IMR-90 (cell line): Measurements from ENCODE around the gene TLCD2. TPM values are rescaled to one million over a fixed set of nuclear protein-coding genes. Genes with fewer than 3 reads are reported as not detected.

Experiments used
- ATAC-seq: fragments of 200-7000 bp; cut with Tn5 transposase; 2 replicates; pipeline ENCODE4 v1.9.1; 2020; ENCODE audit warnings: low read depth, mild to moderate bottlenecking, moderate library complexity
- BruUV-seq: library from RNA; stranded (reverse); fragments of 400-500 nt; replicated peaks from 2 replicates; lab custom pipeline; 2021; lab: Mats Ljungman, UMichigan
- CTCF ChIA-PET: fragments of 300-600 bp; formaldehyde crosslinking; extraction: SDS; loops from one replicate; lab custom pipeline; 2021; ENCODE audit warnings: antibody characterized with exemption; lab: Yijun Ruan, JAX
- POLR2A ChIA-PET: fragments of 300-600 bp; sonication (Branson Sonifier 250); formaldehyde crosslinking; loops from one replicate; lab custom pipeline; 2022; ENCODE audit warnings: antibody characterized with exemption; ENCODE audit not compliant: unreplicated experiment; lab: Charles Lee
- DNase-seq: peaks from one replicate; pipeline ENCODE4 v3.0.0; 2013
- H2AFZ ChIP-seq: replicated peaks from 2 replicates; pipeline ENCODE3; 2013; ENCODE audit warnings: low read length, mild to moderate bottlenecking; ENCODE audit not compliant: poor library complexity
- H2AK5ac ChIP-seq: 2 replicates; pipeline ENCODE4 v1.6.1; 2013; ENCODE audit warnings: low read depth, low read length, inconsistent platforms
- H2AK9ac ChIP-seq: replicated peaks from 2 replicates; pipeline ENCODE3; 2013; ENCODE audit warnings: mild to moderate bottlenecking, low read depth, low read length, moderate library complexity; ENCODE audit not compliant: poor library complexity
- H2BK120ac ChIP-seq: 2 replicates; pipeline ENCODE4 v1.6.1; 2013; ENCODE audit warnings: low read depth, low read length, inconsistent platforms
- H2BK15ac ChIP-seq: 3 replicates; pipeline ENCODE4 v1.6.1; 2013; ENCODE audit warnings: low read depth, low read length, inconsistent platforms
- H2BK20ac ChIP-seq: 2 replicates; pipeline ENCODE4 v1.6.1; 2013; ENCODE audit warnings: low read depth, mild to moderate bottlenecking, inconsistent platforms, low read length, moderate library complexity
- H2BK5ac ChIP-seq: 2 replicates; pipeline ENCODE4 v1.6.1; 2013; ENCODE audit warnings: mild to moderate bottlenecking, low read depth, low read length, inconsistent platforms; ENCODE audit not compliant: poor library complexity, severe bottlenecking
- H3K14ac ChIP-seq: replicated peaks from 2 replicates; pipeline ENCODE4 v1.6.1; 2013; ENCODE audit warnings: low read depth, low read length, inconsistent platforms
- H3K18ac ChIP-seq: 2 replicates; pipeline ENCODE4 v1.6.1; 2013; ENCODE audit warnings: low read depth, low read length, control low read depth
- H3K23ac ChIP-seq: 2 replicates; pipeline ENCODE4 v1.6.1; 2013; ENCODE audit warnings: low read depth, low read length, inconsistent platforms
- H3K27ac ChIP-seq: 2 replicates; pipeline ENCODE4 v1.5.1; 2013; ENCODE audit warnings: mild to moderate bottlenecking, control low read depth, low read length; ENCODE audit not compliant: insufficient read depth
- H3K27me3 ChIP-seq: 2 replicates; pipeline ENCODE4 v1.6.1; 2013; ENCODE audit warnings: low read length; ENCODE audit not compliant: control insufficient read depth, insufficient read depth
- H3K36me3 ChIP-seq: 2 replicates; pipeline ENCODE4 v1.6.1; 2013; ENCODE audit warnings: low read length, mixed read lengths; ENCODE audit not compliant: control insufficient read depth, insufficient read depth
- H3K4ac ChIP-seq: 2 replicates; pipeline ENCODE4 v1.6.1; 2013; ENCODE audit warnings: low read depth, low read length, inconsistent platforms
- H3K4me1 ChIP-seq: 2 replicates; pipeline ENCODE4 v1.6.1; 2013; ENCODE audit warnings: low read length, mixed read lengths; ENCODE audit not compliant: control insufficient read depth, insufficient read depth
- H3K4me2 ChIP-seq: 2 replicates; pipeline ENCODE4 v1.6.1; 2013; ENCODE audit warnings: low read depth, mild to moderate bottlenecking, control low read depth, low read length, moderate library complexity
- H3K4me3 ChIP-seq: 2 replicates; pipeline ENCODE4 v1.5.1; 2013; ENCODE audit warnings: low read depth, mild to moderate bottlenecking, control low read depth, low read length, moderate library complexity; ENCODE audit not compliant: insufficient read depth
- H3K56ac ChIP-seq: 2 replicates; pipeline ENCODE4 v1.6.1; 2013; ENCODE audit warnings: low read length, inconsistent platforms; ENCODE audit not compliant: insufficient read depth; ENCODE audit errors: extremely low read depth
- H3K79me1 ChIP-seq, 2 experiments: 2 replicates each; pipeline ENCODE4 v1.6.1; 2013; ENCODE audit warnings: low read length in 2 of 2, inconsistent platforms in 1 of 2, low read depth in 1 of 2
- H3K9ac ChIP-seq: 2 replicates; pipeline ENCODE4 v1.6.1; 2013; ENCODE audit warnings: low read depth, low read length, control low read depth
- H3K9me1 ChIP-seq: 2 replicates; pipeline ENCODE4 v1.6.1; 2013; ENCODE audit warnings: low read length, inconsistent platforms; ENCODE audit not compliant: insufficient read depth
- H3K9me3 ChIP-seq: 2 replicates; pipeline ENCODE4 v1.6.1; 2013; ENCODE audit warnings: low read length; ENCODE audit not compliant: control insufficient read depth, insufficient read depth
- H4K20me1 ChIP-seq: 2 replicates; pipeline ENCODE4 v1.6.1; 2013; ENCODE audit warnings: low read length, inconsistent platforms; ENCODE audit not compliant: insufficient read depth
- H4K5ac ChIP-seq: 2 replicates; pipeline ENCODE4 v1.6.1; 2013; ENCODE audit warnings: mild to moderate bottlenecking, low read depth, low read length, control low read depth
- H4K8ac ChIP-seq, 2 experiments: 2 replicates each; pipeline ENCODE4 v1.6.1; 2013; ENCODE audit warnings: low read depth in 2 of 2, low read length in 2 of 2, control low read depth in 1 of 2, inconsistent platforms in 1 of 2
- H4K91ac ChIP-seq: 2 replicates; pipeline ENCODE4 v1.6.1; 2013; ENCODE audit warnings: low read depth, low read length, inconsistent platforms; ENCODE audit not compliant: insufficient read depth
- BHLHE40 ChIP-seq: fragments of 150-350 bp; IDR thresholded peaks from 2 replicates; pipeline ENCODE4 v1.6.1; 2016; ENCODE audit warnings: mild to moderate bottlenecking, low read depth, low read length
- CEBPB ChIP-seq: IDR thresholded peaks from 2 replicates; pipeline ENCODE4 v1.6.1; 2012; ENCODE audit warnings: low read depth, low read length, improper control_type of control experiment
- CHD1 ChIP-seq: IDR thresholded peaks from 2 replicates; pipeline ENCODE4 v1.6.1; 2012; ENCODE audit warnings: low read depth, low read length, improper control_type of control experiment
- FOS ChIP-seq: fragments of 150-350 bp; IDR thresholded peaks from 2 replicates; pipeline ENCODE4 v1.6.1; 2016; ENCODE audit warnings: low read depth, low read length
- MAFK ChIP-seq: IDR thresholded peaks from 2 replicates; pipeline ENCODE4 v1.6.1; 2012; ENCODE audit warnings: low read depth, low read length, improper control_type of control experiment
- MAZ ChIP-seq: IDR thresholded peaks from 2 replicates; pipeline ENCODE4 v1.6.1; 2012; ENCODE audit warnings: low read depth, mild to moderate bottlenecking, low read length, improper control_type of control experiment, moderate library complexity, borderline replicate concordance
- MXI1 ChIP-seq: IDR thresholded peaks from 2 replicates; pipeline ENCODE4 v1.6.1; 2012; ENCODE audit warnings: low read depth, mild to moderate bottlenecking, low read length, moderate library complexity, borderline replicate concordance
- NFE2L2 ChIP-seq: fragments of 150-350 bp; IDR thresholded peaks from 2 replicates; pipeline ENCODE4 v1.6.1; 2016; ENCODE audit warnings: low read depth, mild to moderate bottlenecking, low read length
- POLR2A ChIP-seq: IDR thresholded peaks from 2 replicates; pipeline ENCODE4 v1.6.1; 2012; ENCODE audit warnings: mild to moderate bottlenecking, low read depth, low read length
- RAD21 ChIP-seq: IDR thresholded peaks from 2 replicates; pipeline ENCODE4 v1.6.1; 2012; ENCODE audit warnings: low read length, improper control_type of control experiment
- RCOR1 ChIP-seq: IDR thresholded peaks from 2 replicates; pipeline ENCODE4 v1.6.1; 2012; ENCODE audit warnings: mild to moderate bottlenecking, low read length, improper control_type of control experiment; ENCODE audit not compliant: insufficient replicate concordance
- RFX5 ChIP-seq: IDR thresholded peaks from 2 replicates; pipeline ENCODE4 v1.8.0; 2012; ENCODE audit warnings: low read depth, mild to moderate bottlenecking, low read length, moderate library complexity
- SMC3 ChIP-seq: fragments of 150-350 bp; IDR thresholded peaks from 2 replicates; pipeline ENCODE4 v1.6.1; 2016; ENCODE audit warnings: low read depth, mild to moderate bottlenecking, antibody characterized with exemption, low read length, moderate library complexity
- WGBS, 2 experiments: methylation state at CpG; one replicate each; pipeline versions ENCODE4 v1.1.5 to v1.1.7; 2013; ENCODE audit warnings: missing lambda C conversion rate in 2 of 2; ENCODE audit not compliant: insufficient read length in 1 of 2; ENCODE audit errors: extremely low coverage in 2 of 2; 5-methylcytosine and 5-hydroxymethylcytosine counted together
- dilution Hi-C: fragments of 300-500 bp; cut with HindIII; formaldehyde crosslinking; loops from one replicate; pipeline ENCODE4 v1.14.3; 2018; ENCODE audit warnings: low sequenced_read_pairs; ENCODE audit not compliant: unreplicated experiment
- in situ Hi-C: fragments of 300-500 bp; cut with MboI; formaldehyde crosslinking; loops from 3 replicates; pipeline ENCODE4 v1.14.3; 2019; ENCODE audit warnings: low sequenced_read_pairs, inconsistent platforms, mixed read lengths
- intact Hi-C: fragments of 100-400 bp; cut with micrococcal nuclease; formaldehyde crosslinking; loops from 2 replicates; pipeline ENCODE4 v1.10.0; 2022
- polyA plus RNA-seq, 3 experiments: library from polyadenylated mRNA; depleted of rRNA; stranded (reverse); fragments of >200 nt; gene quantifications; 2 replicates each; pipeline ENCODE4 v1.2.3, GENCODE V29; 2012; ENCODE audit warnings: low replicate concordance in 1 of 3
- total RNA-seq: library from RNA; depleted of rRNA; stranded (reverse); fragments of >200 nt; gene quantifications from 2 replicates; pipeline ENCODE4 v1.2.3, GENCODE V29; 2012
- TF ChIP-seq, protein P1 (sequence below): conservative IDR thresholded peaks from 2 replicates; pipeline ENCODE4 v1.5.1; 2012; ENCODE audit warnings: mild to moderate bottlenecking, low read depth, low read length, improper control_type of control experiment
- TF ChIP-seq, protein P2 (sequence below): fragments of 150-350 bp; IDR thresholded peaks from 2 replicates; pipeline ENCODE4 v1.6.1; 2017; ENCODE audit warnings: mild to moderate bottlenecking, antibody characterized with exemption, low read length, low read depth
- TF ChIP-seq, protein P3 (sequence below): fragments of 150-350 bp; IDR thresholded peaks from 2 replicates; pipeline ENCODE4 v1.6.1; 2016; ENCODE audit warnings: low read depth, mild to moderate bottlenecking, low read length, moderate library complexity, borderline replicate concordance

TLCD2 gene
- total and polyA plus RNA-seq, 2 of the 4 experiments (the other 2 are of a cell fraction), result 0.72 to 1.2 TPM

DNA sequence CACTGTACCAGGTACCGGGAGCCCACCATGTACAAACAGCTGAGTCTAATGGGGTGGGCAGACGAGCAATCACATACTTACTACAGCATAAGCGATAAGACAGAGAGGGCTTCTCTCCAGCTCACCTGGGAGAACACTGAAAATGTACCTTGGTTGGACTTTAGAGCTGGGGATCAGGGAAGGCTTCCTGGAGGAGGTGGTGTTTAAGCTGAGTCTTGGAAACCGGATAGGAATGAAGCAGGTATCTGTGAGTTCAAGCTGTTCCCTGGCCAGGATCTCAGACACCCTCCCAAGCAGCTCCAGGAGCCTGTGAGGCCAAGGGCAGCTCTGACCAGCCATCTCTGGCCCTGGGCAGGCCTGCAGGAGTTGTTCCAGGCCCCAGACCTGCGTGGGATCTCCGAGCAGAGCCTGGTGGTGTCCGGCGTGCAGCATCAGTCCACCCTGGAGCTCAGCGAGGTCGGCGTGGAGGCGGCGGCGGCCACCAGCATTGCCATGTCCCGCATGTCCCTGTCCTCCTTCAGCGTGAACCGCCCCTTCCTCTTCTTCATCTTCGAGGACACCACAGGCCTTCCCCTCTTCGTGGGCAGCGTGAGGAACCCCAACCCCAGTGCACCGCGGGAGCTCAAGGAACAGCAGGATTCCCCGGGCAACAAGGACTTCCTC, 43.7 kb upstream of the TLCD2 start:
- Histone ChIP-seq H3K9me3 (no peaks in the 10 kb centered on the region), H3K4me1 (no peaks in the 10 kb centered on the region), H2BK20ac (no peak overlapping the region), H2AFZ (peak overlapping the region; percentile 56), H4K20me1 (no peaks in the 10 kb centered on the region), H3K4me2 (no peak overlapping the region), H3K4ac (no peak overlapping the region), H4K8ac (no peak overlapping the region), H3K4me3 (no peak overlapping the region), H2AK9ac (no peak overlapping the region), H4K5ac (no peak overlapping the region), H3K56ac (no peak overlapping the region), H3K18ac (no peak overlapping the region), H3K27me3 (peaks cover 2% of the 10 kb centered on the region; the same call in 1 of the 2 replicates), H3K9ac (no peak overlapping the region), H2BK5ac (no peak overlapping the region), H3K14ac (no peak overlapping the region), H2BK120ac (no peak overlapping the region), H3K9me1 (no peaks in the 10 kb centered on the region), H3K27ac (no peak overlapping the region), H4K91ac (no peak overlapping the region), H3K36me3 (no peaks in the 10 kb centered on the region), H3K79me1 (no peaks in the 10 kb centered on the region), H2BK15ac (no peak overlapping the region), H2AK5ac (no peak overlapping the region), H3K23ac (no peak overlapping the region)
- dilution Hi-C loops, result no loop called here
- TF ChIP-seq CHD1 (no peak), MXI1 (no peak), NFE2L2 (no peak), MAFK (no peak), RCOR1 (no peak), SMC3 (no peak), FOS (no peak), MAZ (no peak), BHLHE40 (no peak), RAD21 (no peak), POLR2A (no peak), CEBPB (no peak), RFX5 (no peak)
- TF ChIP-seq, protein P1, sequence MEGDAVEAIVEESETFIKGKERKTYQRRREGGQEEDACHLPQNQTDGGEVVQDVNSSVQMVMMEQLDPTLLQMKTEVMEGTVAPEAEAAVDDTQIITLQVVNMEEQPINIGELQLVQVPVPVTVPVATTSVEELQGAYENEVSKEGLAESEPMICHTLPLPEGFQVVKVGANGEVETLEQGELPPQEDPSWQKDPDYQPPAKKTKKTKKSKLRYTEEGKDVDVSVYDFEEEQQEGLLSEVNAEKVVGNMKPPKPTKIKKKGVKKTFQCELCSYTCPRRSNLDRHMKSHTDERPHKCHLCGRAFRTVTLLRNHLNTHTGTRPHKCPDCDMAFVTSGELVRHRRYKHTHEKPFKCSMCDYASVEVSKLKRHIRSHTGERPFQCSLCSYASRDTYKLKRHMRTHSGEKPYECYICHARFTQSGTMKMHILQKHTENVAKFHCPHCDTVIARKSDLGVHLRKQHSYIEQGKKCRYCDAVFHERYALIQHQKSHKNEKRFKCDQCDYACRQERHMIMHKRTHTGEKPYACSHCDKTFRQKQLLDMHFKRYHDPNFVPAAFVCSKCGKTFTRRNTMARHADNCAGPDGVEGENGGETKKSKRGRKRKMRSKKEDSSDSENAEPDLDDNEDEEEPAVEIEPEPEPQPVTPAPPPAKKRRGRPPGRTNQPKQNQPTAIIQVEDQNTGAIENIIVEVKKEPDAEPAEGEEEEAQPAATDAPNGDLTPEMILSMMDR, result no peak
- TF ChIP-seq, protein P2, sequence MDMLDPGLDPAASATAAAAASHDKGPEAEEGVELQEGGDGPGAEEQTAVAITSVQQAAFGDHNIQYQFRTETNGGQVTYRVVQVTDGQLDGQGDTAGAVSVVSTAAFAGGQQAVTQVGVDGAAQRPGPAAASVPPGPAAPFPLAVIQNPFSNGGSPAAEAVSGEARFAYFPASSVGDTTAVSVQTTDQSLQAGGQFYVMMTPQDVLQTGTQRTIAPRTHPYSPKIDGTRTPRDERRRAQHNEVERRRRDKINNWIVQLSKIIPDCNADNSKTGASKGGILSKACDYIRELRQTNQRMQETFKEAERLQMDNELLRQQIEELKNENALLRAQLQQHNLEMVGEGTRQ, result no peak
- TF ChIP-seq, protein P3, sequence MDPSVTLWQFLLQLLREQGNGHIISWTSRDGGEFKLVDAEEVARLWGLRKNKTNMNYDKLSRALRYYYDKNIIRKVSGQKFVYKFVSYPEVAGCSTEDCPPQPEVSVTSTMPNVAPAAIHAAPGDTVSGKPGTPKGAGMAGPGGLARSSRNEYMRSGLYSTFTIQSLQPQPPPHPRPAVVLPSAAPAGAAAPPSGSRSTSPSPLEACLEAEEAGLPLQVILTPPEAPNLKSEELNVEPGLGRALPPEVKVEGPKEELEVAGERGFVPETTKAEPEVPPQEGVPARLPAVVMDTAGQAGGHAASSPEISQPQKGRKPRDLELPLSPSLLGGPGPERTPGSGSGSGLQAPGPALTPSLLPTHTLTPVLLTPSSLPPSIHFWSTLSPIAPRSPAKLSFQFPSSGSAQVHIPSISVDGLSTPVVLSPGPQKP, result no peak
- DNase-seq, result no peak
- no TSS peak for BruUV-seq
- in situ Hi-C loops, result no loop called here
- intact Hi-C loops, result no loop called here
- ATAC-seq, result no peak
- CTCF ChIA-PET, result no interaction called here
- POLR2A ChIA-PET, result no interaction called here
- 87% methylated on average over 16 of the region's 23 CpGs; no CpG with 5 or more reads in 1 of the 2 experiments for WGBS, 2 experiments
